ENCODE measurements around the gene RPUSD3.

- TF ChIP-seq, protein P1, sequence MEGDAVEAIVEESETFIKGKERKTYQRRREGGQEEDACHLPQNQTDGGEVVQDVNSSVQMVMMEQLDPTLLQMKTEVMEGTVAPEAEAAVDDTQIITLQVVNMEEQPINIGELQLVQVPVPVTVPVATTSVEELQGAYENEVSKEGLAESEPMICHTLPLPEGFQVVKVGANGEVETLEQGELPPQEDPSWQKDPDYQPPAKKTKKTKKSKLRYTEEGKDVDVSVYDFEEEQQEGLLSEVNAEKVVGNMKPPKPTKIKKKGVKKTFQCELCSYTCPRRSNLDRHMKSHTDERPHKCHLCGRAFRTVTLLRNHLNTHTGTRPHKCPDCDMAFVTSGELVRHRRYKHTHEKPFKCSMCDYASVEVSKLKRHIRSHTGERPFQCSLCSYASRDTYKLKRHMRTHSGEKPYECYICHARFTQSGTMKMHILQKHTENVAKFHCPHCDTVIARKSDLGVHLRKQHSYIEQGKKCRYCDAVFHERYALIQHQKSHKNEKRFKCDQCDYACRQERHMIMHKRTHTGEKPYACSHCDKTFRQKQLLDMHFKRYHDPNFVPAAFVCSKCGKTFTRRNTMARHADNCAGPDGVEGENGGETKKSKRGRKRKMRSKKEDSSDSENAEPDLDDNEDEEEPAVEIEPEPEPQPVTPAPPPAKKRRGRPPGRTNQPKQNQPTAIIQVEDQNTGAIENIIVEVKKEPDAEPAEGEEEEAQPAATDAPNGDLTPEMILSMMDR (conservative IDR thresholded peaks at IDR 0.05; ENCODE audit: low read depth, low read length) = no peak
- TF ChIP-seq EZH2 (IDR thresholded peaks at IDR 0.05; ENCODE audit: borderline replicate concordance, low read depth, low read length, poor library complexity, severe bottlenecking) = no peak
Measured at GRCh38 chr3:9876991-9877390, 33.2 kb upstream of the RPUSD3 start.
